ENCODE data around the gene STK32B.

Gene STK32B

DNA sequence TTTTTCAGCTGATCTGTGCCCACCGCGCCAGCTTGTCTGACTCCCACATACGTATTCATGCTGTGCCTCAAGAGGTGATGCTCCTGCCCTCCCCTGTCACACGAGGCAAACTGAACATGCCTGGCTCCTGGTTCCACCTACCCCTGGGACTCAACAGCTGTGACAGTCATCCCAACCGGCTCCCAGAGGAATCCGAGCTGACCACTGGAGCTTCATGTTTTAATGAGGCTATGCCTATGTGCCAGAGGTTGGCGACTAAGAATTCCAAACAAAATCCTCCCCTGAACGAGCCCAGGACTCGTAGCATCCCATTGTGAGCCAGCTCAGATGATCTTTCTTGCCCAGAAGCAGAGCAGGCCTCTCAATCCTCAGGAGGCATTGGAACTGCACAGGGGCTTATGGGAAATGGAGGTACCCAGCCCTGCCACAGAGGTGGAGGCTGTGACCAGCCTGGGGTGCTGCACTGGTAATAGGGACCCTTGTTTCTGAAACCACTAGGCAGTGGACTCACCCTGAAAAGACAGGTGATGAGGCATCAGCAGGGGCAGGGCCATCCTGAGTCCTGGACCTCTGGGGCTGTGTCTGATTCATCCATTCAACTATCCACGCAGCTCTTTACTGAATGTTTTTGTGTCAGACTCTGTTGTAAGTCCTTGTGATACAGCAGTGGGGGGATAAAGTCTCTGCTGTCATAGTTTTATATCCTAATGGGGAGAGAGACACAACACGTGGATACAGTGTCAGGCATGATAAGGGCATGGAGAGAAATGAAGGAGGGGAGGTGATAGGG lies 332.1 kb downstream of the STK32B start:
- DNase-seq (ENCODE audit: low read depth in 2 of 2, low spot score in 1 of 2) = no peak

DNA sequence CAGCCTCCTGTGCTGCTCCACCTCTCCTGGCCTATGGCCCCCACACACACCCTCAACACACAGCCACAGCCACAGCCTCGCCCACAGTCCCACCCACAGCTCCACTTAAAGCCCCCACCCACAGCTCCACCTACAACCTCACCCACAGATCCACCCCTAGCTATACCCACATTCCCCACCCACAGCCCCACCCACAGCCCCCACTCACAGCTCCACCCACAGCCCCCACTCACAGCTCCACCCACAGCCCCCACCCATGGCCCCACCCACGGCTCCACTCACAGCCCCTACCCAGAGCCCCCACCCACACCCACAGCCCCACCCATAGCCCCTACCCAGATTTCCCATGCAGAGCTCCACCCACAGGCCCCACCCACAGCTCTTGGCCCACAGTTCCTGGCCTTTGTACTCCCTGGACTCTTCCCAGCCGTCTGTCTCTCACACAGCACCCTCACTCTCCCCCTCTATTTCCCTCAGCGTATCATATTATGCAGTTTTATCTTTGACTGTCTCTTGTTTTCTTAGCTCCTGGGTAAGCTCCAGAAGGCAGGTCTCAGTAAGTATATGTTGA lies 334.5 kb downstream of the STK32B start:
- DNase-seq (ENCODE audit: low read depth in 2 of 2, low spot score in 1 of 2) = no peak

DNA sequence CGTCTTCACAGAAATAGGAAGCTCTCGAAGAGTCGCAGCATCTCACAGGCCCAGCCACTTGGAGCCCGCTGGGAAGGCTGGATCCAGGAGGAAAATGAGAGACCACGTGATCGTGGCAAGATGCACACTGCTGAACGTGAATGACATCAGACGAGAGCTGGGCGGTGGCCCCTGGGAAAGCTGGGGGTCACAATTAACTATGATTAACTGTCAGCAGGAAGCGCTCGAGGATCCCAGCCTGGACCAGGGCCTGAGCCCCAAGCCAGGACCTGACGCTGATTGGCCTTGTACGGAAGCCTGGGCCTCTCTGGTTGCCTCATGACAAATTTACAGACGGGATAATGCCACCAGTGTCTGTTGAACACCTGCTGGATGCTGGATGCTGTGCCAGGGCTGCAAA lies 335.6 kb downstream of the STK32B start:
- no peak for DNase-seq (ENCODE audit: low read depth in 2 of 2, low spot score in 1 of 2)

DNA sequence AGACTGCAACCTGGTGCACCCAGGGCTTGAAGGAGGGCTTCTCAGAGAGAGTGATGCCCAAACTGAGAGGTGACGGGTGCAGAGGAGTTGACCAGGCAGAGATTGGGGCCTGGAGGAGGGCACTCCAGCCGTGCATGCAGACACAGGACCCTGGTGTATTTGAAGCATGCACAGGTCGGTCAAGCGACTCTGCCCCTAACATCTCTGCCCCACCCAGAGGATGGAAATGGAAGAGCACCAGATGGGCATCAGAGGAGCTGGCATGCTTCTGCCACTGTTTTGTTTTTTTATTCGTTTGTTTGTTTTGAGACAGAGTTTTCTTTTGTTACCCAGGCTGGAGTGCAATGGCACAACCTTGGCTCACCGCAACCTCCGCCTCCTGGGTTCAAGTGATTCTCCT lies 336.2 kb downstream of the STK32B start:
- DNase-seq (ENCODE audit: low read depth in 2 of 2, low spot score in 1 of 2) = no peak

DNA sequence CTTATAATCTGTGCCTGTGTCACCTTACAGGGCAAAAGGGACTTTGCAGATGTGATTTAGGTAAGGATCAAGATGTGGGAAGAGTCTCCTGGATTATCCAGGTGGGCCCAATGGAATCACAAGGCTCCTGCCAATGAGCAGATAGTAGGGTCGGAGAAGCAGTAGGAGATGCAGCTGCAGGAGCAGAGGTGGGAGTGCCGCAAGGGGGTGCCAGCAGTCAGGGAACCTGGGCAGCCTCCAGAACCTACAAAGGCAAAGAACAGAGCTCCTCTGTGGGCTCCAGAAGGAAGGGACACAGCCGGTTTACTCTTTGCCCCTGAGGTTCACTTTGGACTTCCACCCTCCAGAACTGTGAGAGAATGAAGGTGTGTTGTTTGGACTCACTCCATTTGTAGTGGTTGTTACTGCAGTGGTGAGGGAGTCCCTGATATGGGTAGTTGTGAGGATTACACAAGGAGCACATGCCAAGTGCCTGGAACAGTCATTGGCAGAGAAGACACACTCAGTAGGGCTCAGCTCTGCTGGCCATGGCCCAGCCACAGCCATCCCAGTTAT lies 338.6 kb downstream of the STK32B start:
- DNase-seq (ENCODE audit: low read depth in 2 of 2, low spot score in 1 of 2) = no peak

DNA sequence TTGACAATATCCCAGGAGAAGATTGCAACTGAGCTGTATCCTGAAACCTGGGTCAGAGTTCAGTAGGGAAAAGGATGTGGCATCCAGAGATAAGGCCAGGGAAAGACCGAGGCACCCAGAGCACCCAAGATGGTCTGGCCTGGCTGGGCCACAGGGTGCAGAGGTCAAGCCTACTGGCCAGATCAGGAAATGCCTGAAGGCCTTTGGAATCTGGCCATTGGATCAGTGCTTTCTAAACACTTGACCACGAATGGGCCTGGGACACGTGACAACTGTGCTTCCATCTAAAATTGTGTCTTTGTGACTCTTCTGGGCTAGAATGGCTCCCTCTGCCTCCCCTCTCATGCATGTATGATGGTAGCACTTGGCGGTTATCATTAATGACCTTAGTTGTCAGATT lies 340.2 kb downstream of the STK32B start:
- no peak for DNase-seq (ENCODE audit: low read depth in 2 of 2, low spot score in 1 of 2)

DNA sequence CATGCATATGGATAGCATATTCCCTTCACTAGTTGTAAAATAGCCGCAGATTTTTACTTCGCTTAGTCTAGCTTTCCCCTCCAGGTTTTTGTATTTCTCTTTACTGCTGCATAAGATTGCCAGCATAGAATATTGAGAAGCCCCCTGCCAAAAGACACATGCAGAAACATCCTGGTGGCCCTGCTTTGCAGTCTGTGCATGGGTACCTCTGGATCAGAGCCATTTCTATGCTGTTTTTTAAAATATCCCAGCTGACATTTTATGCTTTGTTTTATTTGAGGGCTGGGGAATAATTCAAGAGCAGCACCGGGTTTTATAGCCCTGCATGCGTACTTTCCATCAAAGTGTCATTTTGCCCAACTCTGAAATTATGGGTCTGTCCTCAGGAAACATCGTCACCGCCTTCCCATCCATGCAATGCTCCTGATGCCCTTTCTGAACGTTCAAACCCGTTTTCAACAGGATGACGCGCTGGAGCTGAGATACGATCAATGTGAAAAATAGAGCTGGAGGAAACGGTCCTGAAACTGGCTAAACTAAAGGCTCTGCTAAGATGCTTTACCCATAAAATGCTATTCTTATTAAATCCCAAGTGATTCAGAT lies 342.7 kb downstream of the STK32B start:
- no peak for DNase-seq (ENCODE audit: low read depth in 2 of 2, low spot score in 1 of 2)

DNA sequence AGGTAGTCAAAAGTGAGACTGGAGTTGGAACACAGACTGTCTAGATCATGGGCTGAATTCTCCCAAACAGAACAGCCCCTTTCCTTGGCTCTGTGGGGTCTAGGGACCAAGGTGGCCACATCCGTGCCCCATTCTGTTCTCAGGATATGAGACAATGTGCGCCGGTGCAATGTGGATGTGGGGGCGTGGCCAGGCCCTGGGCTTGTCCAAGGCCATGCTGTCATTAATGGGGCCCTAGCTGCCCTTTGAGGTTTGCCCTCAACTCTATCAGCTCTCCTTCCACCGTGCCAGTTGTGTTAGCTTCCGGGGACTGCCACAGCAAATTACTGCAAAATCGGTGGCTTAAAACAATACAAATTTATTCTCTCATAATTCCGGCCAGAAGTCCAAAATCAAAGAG lies 344.5 kb downstream of the STK32B start:
- DNase-seq (ENCODE audit: low read depth in 2 of 2, low spot score in 1 of 2) = no peak

DNA sequence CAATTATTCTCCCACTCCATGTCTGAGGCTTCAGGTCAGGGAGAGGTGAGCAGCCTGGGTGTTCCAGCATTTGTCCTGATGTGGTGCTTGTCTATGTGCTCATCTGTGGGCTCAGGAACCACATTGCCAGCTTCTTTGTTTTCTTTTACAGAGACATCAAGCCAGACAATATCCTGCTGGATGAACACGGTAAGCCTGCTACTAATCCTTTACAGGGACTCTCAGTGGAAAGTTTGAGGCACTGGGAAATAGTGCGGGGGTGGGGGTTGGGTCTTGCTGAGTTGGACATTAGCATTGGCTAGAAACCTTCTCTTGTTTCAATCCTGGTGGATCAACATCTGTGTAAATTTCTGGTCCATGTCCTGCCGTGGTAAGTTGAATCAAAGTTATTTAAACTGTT lies 346.8 kb downstream of the STK32B start:
- no peak for DNase-seq (ENCODE audit: low read depth in 2 of 2, low spot score in 1 of 2)

DNA sequence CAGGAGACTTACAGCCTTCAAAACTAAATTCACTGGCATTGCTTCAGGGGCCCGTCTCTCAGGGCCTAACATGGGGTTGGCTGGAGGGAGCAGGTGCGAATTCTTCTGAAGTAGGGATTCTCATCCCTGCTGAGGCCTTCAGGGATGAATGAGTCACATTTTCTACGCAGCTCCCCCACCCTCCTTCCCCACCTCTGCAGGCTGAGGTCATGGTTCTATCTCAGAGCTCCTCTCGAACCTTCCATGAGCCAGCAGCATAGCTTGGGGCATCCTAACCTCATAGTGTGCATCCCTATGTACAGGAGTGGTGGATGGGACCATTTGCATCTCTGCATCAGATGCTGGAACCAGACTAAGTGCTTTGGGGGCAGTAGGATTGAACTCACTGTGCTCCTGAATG lies 347.8 kb downstream of the STK32B start:
- DNase-seq (ENCODE audit: low read depth in 2 of 2, low spot score in 1 of 2) = no peak

DNA sequence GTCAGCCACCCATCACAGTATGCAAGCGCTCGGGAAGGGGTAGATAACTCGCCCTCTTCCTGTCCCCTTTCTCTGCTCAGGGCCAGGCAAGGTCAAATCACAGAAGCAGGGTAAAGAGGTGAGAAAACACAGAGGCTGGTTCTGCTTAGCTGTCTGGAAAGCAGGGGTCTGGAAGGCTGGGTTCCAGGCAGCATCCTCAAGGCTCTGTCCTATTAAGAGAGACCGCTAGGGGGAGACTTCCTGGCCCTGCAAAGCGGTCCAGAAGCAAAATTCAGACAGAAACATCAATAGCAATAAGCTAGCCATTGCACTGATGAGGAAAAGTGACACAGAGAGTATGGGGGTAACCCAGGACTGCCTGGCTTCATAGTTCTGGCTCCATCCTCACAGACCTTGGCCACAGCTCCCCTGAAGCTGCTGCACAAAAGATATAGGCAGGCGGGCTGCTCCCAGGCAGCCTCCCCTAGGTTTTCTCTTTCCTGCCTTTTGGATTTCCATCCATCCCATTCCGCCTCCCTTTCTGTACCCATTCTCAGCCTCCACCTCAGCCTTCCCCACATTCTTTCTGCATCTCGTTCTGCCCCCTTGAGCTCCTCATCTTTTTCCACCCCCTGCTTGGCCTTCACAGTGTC lies 348.6 kb downstream of the STK32B start:
- no peak for DNase-seq (ENCODE audit: low read depth in 2 of 2, low spot score in 1 of 2)

DNA sequence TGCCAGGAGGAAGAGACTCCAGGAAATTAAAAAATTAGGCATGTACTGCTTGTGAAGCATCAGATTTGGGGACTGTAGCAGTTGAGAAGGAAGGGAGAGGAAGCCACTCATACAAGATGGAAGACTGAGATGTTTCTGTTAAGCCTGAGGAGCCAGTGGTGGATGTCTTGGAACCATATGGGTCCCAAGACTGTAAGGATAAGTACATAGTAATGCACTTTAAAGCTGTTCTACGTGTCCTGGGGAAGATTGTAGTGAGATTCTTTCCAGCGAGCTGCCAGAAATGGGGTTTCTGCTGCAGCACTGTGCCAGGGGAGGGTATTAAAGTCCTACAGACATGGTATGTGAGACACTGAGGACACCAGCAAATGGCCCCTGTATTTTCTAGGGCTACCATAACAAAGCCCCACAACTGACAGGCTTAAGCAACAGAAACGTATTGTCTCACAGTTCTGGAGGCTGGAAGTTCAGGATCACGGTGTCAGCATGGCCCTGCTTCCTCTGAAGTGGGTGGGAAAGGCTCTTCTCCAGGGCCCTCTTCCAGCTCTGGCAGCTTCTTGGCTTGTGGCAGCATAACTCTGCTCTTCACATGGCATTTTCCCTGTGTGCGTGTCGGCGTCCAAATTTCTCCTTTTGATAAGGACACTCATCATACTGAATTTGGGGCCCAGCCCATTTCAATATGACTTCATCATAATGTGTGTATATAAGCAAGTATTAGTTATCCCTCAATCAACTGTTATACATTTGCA lies 352.6 kb downstream of the STK32B start:
- DNase-seq (ENCODE audit: low read depth in 2 of 2, low spot score in 1 of 2) = no peak

DNA sequence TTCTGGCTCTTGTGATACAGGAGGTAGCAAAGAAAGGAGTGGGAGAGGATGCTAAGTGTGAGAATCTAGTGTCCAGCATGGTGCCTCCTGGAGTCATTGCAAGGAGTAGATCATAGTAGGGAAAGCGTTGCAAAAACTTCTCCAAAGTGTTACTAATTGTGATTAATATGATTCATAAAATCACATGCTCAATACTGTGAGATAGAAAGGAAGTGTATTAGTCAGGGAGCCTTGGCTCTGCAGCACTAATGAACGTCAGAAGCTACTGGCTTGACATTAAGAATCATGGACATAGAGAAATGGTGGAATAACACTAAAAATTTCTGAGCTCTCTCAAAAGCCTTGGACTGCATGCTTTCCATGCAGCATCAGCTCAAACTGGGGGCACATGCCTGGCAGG lies 358.0 kb downstream of the STK32B start:
- no peak for DNase-seq (ENCODE audit: low read depth in 2 of 2, low spot score in 1 of 2)

DNA sequence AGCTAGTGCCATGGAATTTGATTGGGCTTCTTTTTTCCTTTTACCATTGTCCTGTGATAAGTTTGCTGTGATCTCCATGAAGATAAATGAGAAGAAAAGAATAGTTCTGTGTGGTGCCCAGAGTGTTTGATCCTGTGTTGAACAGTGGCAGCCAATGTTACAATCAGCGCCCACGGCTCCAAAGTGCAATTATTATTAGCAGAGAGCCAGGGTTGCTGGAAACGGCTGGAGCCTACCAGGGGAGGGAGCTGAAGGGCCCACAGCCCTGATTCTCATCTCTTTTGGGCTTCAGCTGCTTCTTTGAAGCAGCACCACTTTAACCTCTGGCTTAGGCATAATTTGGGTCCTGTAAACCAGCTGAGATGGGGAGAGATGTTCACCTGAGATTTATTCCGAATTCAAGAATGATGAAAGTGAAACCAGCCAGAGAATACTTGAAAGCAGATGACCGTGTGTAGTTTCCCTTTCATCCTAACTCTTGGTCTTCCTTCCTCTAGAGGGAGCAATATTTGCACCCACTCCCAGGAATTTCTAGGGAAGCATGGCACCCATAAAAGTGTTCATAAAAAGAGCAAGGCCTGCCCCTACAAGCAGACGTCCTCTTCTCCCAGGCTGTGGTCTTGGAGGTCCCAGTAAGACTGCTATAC lies 358.8 kb downstream of the STK32B start:
- DNase-seq (ENCODE audit: low read depth in 2 of 2, low spot score in 1 of 2) = no peak

DNA sequence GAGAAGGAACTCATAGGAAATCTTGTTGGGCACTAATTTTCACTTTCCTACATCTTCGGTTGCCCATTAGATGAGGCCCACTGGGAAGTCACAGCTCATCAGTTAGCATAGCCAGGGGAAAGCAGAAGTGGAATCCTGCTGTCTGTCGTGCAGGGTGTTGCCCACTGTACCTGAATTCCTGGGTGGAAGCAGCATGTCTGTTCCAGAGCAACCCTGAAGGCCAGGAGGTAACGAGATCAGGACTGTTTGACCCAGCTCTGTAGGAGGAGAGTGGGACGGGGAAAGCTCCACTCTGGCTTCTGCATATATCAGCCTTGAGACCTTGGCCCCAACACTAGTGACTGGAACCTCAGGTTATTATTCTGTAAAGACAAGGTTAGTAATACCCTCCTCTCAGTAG lies 361.0 kb downstream of the STK32B start:
- no peak for DNase-seq (ENCODE audit: low read depth in 2 of 2, low spot score in 1 of 2)

DNA sequence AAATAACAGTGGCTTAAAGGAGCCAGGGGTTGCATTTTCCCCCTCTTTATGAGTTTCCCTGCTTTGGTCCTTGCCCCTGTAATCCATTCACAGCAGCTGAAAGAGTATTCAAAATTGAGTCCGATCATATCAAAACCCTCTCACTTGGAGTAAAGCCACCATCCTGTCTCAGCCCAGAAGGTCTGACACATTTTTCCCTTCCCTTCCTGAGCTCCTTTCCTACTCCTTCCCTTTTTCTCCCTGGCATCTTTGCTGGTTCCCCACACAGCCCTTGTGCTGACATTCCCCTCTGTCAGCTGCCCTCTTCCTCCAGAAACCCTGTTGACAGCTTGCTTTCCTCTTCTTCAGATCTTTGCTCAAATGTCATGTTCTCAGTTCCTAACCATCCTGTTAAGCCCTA lies 361.5 kb downstream of the STK32B start:
- DNase-seq (ENCODE audit: low read depth in 2 of 2, low spot score in 1 of 2) = no peak

DNA sequence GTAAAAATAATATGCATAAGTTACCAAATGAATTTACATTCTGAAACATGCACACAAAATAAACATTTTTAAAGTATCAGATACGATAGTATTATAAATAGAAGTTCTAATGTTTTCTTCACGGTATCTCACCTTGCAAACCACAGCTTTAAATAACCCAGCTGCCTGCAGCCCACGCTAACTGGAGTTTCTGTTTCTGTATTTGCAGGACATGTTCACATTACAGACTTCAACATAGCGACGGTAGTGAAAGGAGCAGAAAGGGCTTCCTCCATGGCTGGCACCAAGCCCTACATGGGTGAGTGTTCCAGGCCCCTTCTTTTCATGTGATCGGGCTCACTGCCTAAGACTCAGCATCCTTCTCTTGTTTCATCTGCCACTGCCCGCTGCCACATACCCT lies 365.4 kb downstream of the STK32B start:
- DNase-seq (ENCODE audit: low read depth in 2 of 2, low spot score in 1 of 2) = no peak

DNA sequence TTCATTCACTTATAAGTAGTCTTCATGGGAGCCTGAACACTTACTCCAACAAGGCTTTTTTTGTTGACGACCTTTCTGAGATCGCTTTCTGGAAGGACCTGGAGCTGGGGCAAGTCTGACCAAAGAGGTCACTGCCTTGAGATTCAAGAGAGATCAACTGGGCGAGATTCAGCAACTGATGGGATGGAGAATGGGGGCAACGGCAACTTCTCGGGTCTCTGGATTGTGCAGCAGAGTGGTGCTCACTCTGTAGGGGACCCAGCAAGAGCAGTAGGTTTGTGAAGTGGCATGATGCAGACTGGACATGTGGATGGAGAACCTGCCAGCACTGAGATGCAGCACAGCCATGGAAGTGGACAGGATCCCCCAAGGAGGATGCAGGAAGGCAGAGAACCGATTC lies 369.0 kb downstream of the STK32B start:
- DNase-seq (ENCODE audit: low read depth in 2 of 2, low spot score in 1 of 2) = no peak

DNA sequence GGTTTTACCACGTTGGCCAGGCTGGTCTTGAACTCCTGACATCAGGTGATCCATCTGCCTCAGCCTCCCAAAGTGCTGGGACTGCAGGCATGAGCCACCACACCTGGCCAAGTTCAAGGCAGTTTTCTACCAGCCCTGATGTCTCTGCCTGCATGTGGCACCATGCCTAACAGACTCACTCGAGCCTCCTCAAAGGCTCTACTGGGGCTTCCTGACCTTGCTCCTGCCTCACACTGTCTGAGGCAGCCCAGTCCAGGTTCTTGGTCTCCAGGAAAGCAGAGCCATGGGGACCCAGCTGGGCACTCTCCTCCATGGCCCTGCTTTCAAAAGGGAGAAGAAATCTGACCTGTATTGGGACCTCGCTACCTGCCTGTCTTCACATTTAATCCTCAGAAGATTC lies 370.1 kb downstream of the STK32B start:
- DNase-seq (ENCODE audit: low read depth in 2 of 2, low spot score in 1 of 2) = no peak

DNA sequence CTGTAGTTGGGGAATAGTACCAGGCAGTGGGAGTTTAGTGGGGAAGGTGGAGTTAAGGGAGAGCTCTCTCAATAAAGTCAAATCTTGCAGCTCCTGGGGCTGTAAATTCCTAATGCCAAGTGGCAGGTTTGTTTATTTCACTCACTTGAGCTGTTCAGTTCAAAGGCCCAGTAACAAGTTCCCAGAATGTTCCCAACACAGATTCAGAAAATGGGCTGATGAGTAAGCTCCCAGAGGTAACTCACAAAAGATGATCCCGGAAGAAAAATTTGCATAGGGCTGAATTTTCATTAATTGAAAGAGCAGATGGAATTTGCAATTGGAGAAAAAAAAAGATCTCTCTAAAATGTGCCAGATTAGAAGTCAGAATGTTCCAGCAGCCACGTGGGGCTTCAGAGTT lies 370.9 kb downstream of the STK32B start:
- DNase-seq (ENCODE audit: low read depth in 2 of 2, low spot score in 1 of 2) = no peak

DNA sequence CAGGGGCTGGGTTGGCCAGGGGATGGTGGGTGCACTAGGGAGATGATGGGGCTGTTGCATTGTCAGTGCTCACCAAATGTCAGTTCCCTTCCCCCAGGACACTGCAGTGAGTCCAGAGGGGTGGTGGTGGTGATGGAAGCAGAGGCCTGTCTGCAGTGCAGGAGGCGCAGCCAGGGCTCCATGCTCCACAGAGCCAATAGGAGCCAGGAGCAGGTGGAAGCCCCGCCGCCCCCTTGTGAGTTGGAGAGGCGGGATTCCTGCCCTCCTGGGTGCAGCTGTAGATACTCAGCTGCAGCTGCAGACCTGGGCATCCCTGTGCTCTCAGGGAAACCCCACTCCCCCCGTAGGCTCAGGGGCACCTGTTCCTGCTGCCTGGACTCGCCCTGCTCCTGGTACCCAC lies 372.4 kb downstream of the STK32B start:
- DNase-seq (ENCODE audit: low read depth in 2 of 2, low spot score in 1 of 2) = no peak
